Stimulated activated CD8-positive, alpha-beta memory T cell treated with anti-CD3 and anti-CD28 coated beads, Interleukin-2, amount 100 ng/mL, for 1 hour (primary cell): ENCODE results near the gene BLOC1S1.
"Not testable (repeated sequence)": the region's sequence is repeated elsewhere in the genome, so short reads cannot be mapped to it uniquely, and the experiment has no call there.

Experiments
- DNase-seq, 2 donors: peaks; one replicate each; pipeline ENCODE4 v3.0.0-alpha.2; 2020; ENCODE audit warnings: low read depth in 2 of 2

Gene BLOC1S1

GRCh38 chr12:55745361-55746173 lies 29.7 kb downstream of the BLOC1S1 start:
- DNase-seq: no peak

GRCh38 chr12:55746174-55746912 lies 30.5 kb downstream of the BLOC1S1 start:
- no peak for DNase-seq

- DNase-seq: no peak
Measured at GRCh38 chr12:55746913-55747231, 31.0 kb downstream of the BLOC1S1 start.

DNA sequence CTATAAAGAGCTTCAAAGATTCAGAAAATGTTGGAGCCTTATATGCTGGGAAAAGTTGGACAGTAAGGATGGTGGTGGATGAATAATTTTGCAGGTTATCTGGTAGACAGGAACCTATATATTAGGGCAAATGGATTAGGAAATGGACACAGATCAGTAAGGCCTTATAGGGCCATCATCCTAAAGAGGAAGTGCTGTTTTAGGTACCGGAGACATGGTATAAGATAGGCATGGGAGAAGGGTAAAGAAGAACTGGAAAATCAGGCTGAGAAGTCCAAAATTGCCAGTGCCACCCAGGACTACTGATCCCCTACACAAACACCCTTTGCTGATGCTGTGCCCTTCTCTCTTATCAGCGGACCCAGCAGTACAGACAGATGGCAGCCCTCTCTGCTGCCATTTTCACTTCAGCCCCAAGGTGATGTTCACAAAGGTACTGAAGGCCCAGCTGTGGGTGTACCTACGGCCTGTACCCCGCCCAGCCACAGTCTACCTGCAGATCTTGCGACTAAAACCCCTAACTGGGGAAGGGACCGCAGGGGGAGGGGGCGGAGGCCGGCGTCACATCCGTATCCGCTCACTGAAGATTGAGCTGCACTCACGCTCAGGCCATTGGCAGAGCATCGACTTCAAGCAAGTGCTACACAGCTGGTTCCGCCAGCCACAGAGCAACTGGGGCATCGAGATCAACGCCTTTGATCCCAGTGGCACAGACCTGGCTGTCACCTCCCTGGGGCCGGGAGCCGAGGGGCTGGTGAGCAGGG lies 32.6 kb downstream of the BLOC1S1 start:
- no peak for DNase-seq

DNA sequence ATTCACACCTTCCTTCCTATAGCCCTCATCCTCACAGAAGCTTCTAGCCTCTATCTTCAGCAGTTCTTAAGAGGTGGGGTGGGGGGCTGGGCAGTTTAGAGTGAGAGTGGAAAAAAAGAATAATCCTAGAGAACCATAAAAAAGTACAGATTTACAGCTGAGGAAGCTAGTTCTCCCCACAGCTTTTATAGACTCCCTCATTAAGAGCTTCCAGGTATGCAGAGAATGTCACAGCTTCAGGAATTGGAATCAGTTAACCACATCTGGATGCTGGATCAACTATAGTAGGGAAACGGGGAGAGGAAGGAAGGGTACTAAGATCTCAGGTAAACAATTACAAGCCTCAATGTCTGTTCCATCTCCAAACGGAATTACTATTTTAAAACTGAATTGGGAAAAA lies 39.4 kb downstream of the BLOC1S1 start:
- DNase-seq: no peak

DNA sequence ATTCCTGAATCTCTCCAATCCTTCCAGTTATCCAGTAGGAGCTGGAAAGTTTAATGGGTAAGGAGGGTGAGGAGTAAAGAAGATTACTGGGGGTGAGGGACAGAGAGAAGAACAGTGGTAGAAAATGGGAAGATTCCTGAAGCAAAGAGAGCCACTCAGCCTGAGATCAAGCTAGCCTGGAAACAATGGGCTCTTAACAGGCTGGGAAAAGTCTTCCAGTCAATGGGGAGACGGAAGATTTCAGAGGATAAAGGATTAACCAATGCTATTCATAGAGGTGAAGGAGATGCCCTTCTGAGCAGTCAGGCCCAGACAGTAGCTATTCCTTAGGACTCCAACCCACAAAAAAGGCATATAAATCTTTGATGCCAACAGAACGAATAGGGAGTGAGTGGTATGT lies 41.9 kb downstream of the BLOC1S1 start:
- DNase-seq: no peak

GRCh38 chr12:55758575-55758974 lies 42.7 kb downstream of the BLOC1S1 start:
- not testable (repeated sequence) for DNase-seq

- DNase-seq: no peak
Measured at GRCh38 chr12:55760663-55761062, 44.8 kb downstream of the BLOC1S1 start.

DNA sequence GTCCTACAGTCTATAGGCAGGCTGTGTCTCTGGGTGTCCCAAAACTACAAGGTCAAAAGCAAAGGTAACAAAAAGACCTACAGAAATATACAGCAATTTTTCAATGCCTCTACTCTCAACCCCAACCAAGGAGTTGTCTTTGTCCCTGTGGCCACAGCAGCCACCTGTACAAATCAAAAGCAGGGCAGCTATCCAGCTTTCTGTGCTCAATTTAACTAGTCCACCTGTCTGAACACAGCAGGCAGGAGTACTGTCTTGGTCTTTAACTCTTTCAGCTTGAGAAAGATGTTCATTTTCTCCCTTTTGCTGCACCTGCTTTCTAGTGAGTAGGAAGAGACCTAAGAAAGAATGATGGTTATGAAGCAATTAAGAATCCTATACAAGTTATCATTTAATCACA lies 46.8 kb downstream of the BLOC1S1 start:
- no peak for DNase-seq

- DNase-seq: no peak
Measured at GRCh38 chr12:55765736-55766290, 50.0 kb downstream of the BLOC1S1 start.

DNA sequence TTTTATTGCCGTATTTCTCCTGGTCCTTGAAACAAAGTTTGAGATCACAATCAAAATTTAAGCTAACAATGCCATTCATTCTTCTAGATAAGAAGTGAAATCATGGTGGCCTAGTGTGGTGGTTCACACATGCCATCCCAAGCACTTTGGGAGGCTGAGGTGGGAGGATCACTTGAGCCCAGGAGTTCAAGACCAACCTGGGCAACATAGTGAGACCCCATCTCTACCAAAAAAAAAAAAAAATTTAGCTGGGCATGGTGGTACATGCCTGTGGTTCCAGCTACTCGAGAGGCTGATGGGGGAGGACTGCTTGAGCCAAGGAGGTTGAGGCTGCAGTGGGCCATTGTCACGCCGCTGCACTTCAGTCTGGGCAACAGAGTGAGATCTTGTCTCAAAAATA lies 51.3 kb downstream of the BLOC1S1 start:
- DNase-seq: no peak
